ENCODE results near the gene FXYD6. TPM values are rescaled to one million over a fixed set of nuclear protein-coding genes. Genes with fewer than 3 reads are reported as not detected.
"Not testable (repeated sequence)": the region's sequence is repeated elsewhere in the genome, so short reads cannot be mapped to it uniquely, and the experiment has no call there.

Gene FXYD6
- total RNA-seq, result 100 to 1,000 TPM in 5 of 9 donors, 10 to 100 TPM in 4; 34.3 to 218 (median 103) TPM
- polyA plus RNA-seq, result 10 to 100 TPM; 83.2 to 94.4 (median 93.9) TPM
- long read RNA-seq, donor 1, transcript FXYD6-204 (8 exons, 2,171 nt), result major isoform, 5 of 10 reads
- long read RNA-seq, donor 1, partial matches to known transcripts, result 5 of 10 reads
- long read RNA-seq, donor 1, other reads (novel, unspliced or antisense), result 0 of 10 reads
- long read RNA-seq, donor 2, transcript FXYD6-204 (8 exons, 2,171 nt), result major isoform, 9 of 10 reads
- long read RNA-seq, donor 2, partial matches to known transcripts, result 0 of 10 reads
- long read RNA-seq, donor 2, other reads (novel, unspliced or antisense), result 0 of 10 reads
- long read RNA-seq, donor 3, transcript FXYD6-204 (8 exons, 2,171 nt), result major isoform, 10 of 12 reads
- long read RNA-seq, donor 3, partial matches to known transcripts, result 0 of 12 reads
- long read RNA-seq, donor 3, other reads (novel, unspliced or antisense), result 0 of 12 reads
- long read RNA-seq, donor 4, transcript FXYD6-204 (8 exons, 2,171 nt), result major isoform, 16 of 27 reads
- long read RNA-seq, donor 4, partial matches to known transcripts, result 2 of 27 reads
- long read RNA-seq, donor 4, other reads (novel, unspliced or antisense), result 5 of 27 reads
- long read RNA-seq, donor 5, transcript FXYD6-204 (8 exons, 2,171 nt), result major isoform, 197 of 269 reads
- long read RNA-seq, donor 5, transcript FXYD6-209 (9 exons, 579 nt), result minor isoform, 13 of 269 reads
- long read RNA-seq, donor 5, partial matches to known transcripts, result 16 of 269 reads
- long read RNA-seq, donor 5, other reads (novel, unspliced or antisense), result 35 of 269 reads
- long read RNA-seq, donor 6, transcript FXYD6-204 (8 exons, 2,171 nt), result major isoform, 60 of 88 reads
- long read RNA-seq, donor 6, partial matches to known transcripts, result 4 of 88 reads
- long read RNA-seq, donor 6, other reads (novel, unspliced or antisense), result 19 of 88 reads
- long read RNA-seq, donor 7, partial matches to known transcripts, result 0 of 5 reads
- long read RNA-seq, donor 7, other reads (novel, unspliced or antisense), result 0 of 5 reads
- long read RNA-seq, donor 8, transcript FXYD6-204 (8 exons, 2,171 nt), result major isoform, 17 of 23 reads
- long read RNA-seq, donor 8, partial matches to known transcripts, result 5 of 23 reads
- long read RNA-seq, donor 8, other reads (novel, unspliced or antisense), result 0 of 23 reads
- long read RNA-seq, donor 9, transcript FXYD6-204 (8 exons, 2,171 nt), result major isoform, 5 of 8 reads
- long read RNA-seq, donor 9, partial matches to known transcripts, result 0 of 8 reads
- long read RNA-seq, donor 9, other reads (novel, unspliced or antisense), result 0 of 8 reads
- long read RNA-seq, donor 10, transcript FXYD6-204 (8 exons, 2,171 nt), result major isoform, 16 of 17 reads
- long read RNA-seq, donor 10, partial matches to known transcripts, result 0 of 17 reads
- long read RNA-seq, donor 10, other reads (novel, unspliced or antisense), result 0 of 17 reads

- H3K27me3 ChIP-seq, result no peaks in the 10 kb centered on the region
- 0 to 3% (median 1%) methylated on average over 22 to 58 of the region's 63 CpGs for WGBS, 4 donors
- no peaks in the 10 kb centered on the region for H3K36me3 ChIP-seq (replicated peaks in 1 of 2)
- peak; percentile 35 to 82 (median 62) for DNase-seq
- TF ChIP-seq, protein P1, sequence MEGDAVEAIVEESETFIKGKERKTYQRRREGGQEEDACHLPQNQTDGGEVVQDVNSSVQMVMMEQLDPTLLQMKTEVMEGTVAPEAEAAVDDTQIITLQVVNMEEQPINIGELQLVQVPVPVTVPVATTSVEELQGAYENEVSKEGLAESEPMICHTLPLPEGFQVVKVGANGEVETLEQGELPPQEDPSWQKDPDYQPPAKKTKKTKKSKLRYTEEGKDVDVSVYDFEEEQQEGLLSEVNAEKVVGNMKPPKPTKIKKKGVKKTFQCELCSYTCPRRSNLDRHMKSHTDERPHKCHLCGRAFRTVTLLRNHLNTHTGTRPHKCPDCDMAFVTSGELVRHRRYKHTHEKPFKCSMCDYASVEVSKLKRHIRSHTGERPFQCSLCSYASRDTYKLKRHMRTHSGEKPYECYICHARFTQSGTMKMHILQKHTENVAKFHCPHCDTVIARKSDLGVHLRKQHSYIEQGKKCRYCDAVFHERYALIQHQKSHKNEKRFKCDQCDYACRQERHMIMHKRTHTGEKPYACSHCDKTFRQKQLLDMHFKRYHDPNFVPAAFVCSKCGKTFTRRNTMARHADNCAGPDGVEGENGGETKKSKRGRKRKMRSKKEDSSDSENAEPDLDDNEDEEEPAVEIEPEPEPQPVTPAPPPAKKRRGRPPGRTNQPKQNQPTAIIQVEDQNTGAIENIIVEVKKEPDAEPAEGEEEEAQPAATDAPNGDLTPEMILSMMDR (IDR thresholded peaks at IDR 0.05), result no peak
- TF ChIP-seq POLR2A (IDR thresholded peaks at IDR 0.05), result no peak
- peaks cover 0 to 53% of the 10 kb centered on the region in 2 donors for H3K4me1 ChIP-seq (replicated peaks in 1 of 2)
- H3K27ac ChIP-seq, result peak within 1 kb of the TSS in 2 of 5 donors; percentile 53 to 82
- no peaks in the 10 kb centered on the region for H3K9me3 ChIP-seq (replicated peaks in 1 of 3)
- intact Hi-C loops (cut with DNase I), result no loop called here
- H3K4me3 ChIP-seq, result peak within 1 kb of the TSS in 3 of 4 donors; percentile 6 to 72 (median 52)
These were observed at the start of gene FXYD6 for GRCh38 chr11:117876341-117877119. Gene FXYD6, minus strand, starts transcription at chr11:117876658. Its CDS starts 33,882 bp downstream, at chr11:117842776.

DNA sequence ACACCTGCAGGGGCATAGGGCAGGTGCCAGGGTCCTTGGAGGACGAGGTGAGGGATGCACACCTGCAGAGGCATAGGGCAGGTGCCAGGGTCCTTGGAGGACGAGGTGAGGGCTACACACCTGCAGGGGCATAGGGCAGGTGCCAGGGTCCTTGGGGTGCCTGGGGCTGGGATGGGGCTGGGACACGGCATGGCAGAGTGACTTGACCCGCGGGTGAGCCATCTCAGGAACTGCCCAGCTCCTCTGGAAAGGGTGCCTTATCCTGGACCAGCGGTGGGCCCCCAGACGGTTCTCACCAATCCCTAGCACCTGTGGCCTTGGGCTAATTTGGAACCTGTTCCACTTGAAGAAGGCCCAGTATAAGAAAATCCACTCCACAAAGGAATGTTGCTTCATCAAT, 49.7 kb upstream of the FXYD6 start:
- H3K9me3 ChIP-seq (replicated peaks in 1 of 3); H3K27me3 ChIP-seq; H3K4me3 ChIP-seq; H3K4me1 ChIP-seq (replicated peaks in 1 of 2); DNase-seq; intact Hi-C loops (cut with DNase I); H3K27ac ChIP-seq; H3K36me3 ChIP-seq (replicated peaks in 1 of 2): not testable (repeated sequence)
- 74 to 87% (median 81%) methylated on average over 4 to 7 of the region's 7 CpGs; no CpG with 5 or more reads in 1 of the 4 donors for WGBS, 4 donors

DNA sequence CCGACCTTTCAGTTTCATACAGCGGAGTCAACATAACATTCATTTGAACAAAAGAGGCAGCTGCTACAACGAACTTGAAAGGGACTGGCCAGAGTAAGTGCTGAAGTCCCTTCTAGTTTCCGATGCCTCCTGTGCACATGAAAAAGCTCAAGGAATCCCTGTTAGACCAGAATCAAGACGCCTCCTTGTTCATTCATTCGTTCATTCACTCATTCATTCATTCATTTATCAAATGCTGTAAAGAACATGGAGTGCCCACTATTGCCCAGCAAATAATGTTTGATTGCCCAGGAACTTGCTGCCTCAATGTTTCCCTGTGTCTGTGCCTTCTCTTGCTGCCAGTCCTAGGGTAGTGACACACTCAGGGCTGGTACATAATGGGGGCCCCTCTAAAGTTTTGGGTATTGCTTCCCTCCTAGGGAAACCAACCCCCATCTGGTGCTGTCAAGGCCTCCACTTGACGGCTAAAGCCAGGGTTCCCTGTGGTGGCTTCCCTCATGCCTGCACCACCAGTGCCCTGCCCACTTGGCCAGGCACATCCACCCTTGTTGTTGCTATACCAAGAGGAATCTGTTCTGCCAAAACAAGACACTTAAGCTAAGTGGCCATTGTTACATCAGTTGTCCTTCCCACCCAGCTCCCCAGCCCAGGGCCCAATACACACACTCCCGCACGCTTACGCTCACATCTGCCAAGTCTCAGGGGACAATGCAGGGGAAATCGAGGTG, 48.9 kb upstream of the FXYD6 start:
- WGBS, 4 donors, result 79 to 84% (median 79%) methylated on average over 10 to 11 of the region's 11 CpGs
- TF ChIP-seq, protein P1 (IDR thresholded peaks at IDR 0.05), result no peak
- TF ChIP-seq POLR2A (IDR thresholded peaks at IDR 0.05), result no peak
- Histone ChIP-seq H3K4me1 (replicated peaks in 1 of 2) (no peaks in the 10 kb centered on the region), H3K27ac (no peak overlapping the region), H3K4me3 (no peak overlapping the region), H3K36me3 (replicated peaks in 1 of 2) (no peaks in the 10 kb centered on the region), H3K9me3 (replicated peaks in 1 of 3) (no peaks in the 10 kb centered on the region), H3K27me3 (no peaks in the 10 kb centered on the region)
- DNase-seq, result no peak
- intact Hi-C loops (cut with DNase I), result no loop called here

Data from adrenal gland (tissue), 19 donors.